Esophagus (tissue), 2 donors: ENCODE results near the gene PPP1CA. TPM values are rescaled to one million over a fixed set of nuclear protein-coding genes. Genes with fewer than 3 reads are reported as not detected.

Experiments
- H3K27ac ChIP-seq, 2 donors: one replicate each; pipeline ENCODE4 v1.5.1; 2013; ENCODE audit warnings: low read depth in 2 of 2, mild to moderate bottlenecking in 2 of 2, inconsistent platforms in 1 of 2, low read length in 1 of 2, moderate library complexity in 1 of 2
- H3K27me3 ChIP-seq, 2 donors: one replicate each; pipeline ENCODE4 v1.6.1; 2013; ENCODE audit warnings: low read length in 2 of 2, control low read depth in 1 of 2, mild to moderate bottlenecking in 1 of 2; ENCODE audit not compliant: insufficient read depth in 2 of 2, control insufficient read depth in 1 of 2
- H3K36me3 ChIP-seq, 2 donors: one replicate each; pipeline ENCODE4 v1.6.1; 2013; ENCODE audit warnings: low read length in 1 of 2; ENCODE audit not compliant: control insufficient read depth in 2 of 2, insufficient read depth in 2 of 2
- H3K4me1 ChIP-seq, 2 donors: one replicate each; pipeline ENCODE4 v1.6.1; 2013; ENCODE audit warnings: low read length in 1 of 2; ENCODE audit not compliant: control insufficient read depth in 2 of 2, insufficient read depth in 2 of 2
- H3K4me3 ChIP-seq, 2 donors: one replicate each; pipeline ENCODE4 v1.5.1; 2013; ENCODE audit warnings: low read length in 2 of 2, mild to moderate bottlenecking in 2 of 2, low read depth in 1 of 2, moderate library complexity in 1 of 2
- H3K9me3 ChIP-seq, 2 donors: one replicate each; pipeline ENCODE4 v1.6.1; 2013; ENCODE audit warnings: mild to moderate bottlenecking in 2 of 2, low read depth in 1 of 2, low read length in 1 of 2, moderate library complexity in 1 of 2; ENCODE audit not compliant: control insufficient read depth in 2 of 2, insufficient read depth in 1 of 2
- WGBS, 2 donors: extraction: QIAGEN DNeasy Blood & Tissue Kit; methylation state at CpG; one replicate each; pipeline ENCODE4 v1.1.7; 2013; 5-methylcytosine and 5-hydroxymethylcytosine counted together
- polyA plus RNA-seq, 2 donors: library from polyadenylated mRNA; stranded (reverse); fragments of 200-250 nt; gene quantifications; one replicate each; pipeline ENCODE4 v1.2.3, GENCODE V29; 2013
- donor health status: healthy with polysubstance abuse.
- donor health status: Bipolar disorder and iron deficiency.

PPP1CA gene
- polyA plus RNA-seq, 2 donors: 105 to 149 TPM

DNA sequence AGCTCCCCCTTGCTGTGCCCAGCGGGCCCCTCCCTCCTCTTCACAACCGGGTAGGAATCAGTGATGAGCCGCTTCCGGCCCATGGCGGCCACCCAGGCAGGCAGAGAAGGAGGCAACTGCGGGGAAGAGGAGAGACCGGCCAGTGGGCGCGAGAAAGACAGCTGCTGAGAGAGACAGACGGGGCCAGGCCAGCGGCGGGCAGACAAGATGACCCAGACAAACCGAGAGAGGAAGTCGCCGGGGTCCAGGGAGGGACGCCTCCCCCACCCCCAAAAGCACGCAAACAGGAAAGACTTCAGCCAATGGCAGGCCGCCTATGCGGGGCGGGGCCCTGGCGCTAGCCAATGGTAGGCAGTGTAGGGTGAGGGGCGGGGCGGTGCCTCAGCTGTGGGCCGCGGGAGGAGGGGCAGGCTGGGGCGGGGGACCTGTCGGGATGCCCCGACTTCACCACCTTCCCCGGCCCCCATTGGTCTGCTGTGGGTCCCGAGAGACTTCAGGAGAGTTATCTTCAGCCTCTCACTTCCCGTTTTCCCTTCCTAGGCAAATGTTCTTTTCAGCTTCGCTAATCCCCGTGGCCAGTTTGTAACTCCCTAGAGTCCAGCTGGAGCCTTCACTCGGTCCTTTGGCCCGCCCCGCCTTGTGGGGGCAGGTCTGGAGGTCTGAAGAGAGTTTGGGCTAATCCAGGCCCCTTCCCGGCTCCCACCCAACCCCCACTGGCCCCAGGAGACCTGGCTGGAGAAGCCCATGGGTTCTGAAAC, 48.2 kb downstream of the PPP1CA start, which contains the start of gene POLD4:
Gene POLD4, minus strand, starts transcription at position 230 of the 758 bp plus-strand sequence. Its CDS starts 147 bp downstream, at position 83.
- Histone ChIP-seq H3K27me3 (no peaks in the 10 kb centered on the region), H3K36me3 (peaks cover 0 to 3% of the 10 kb centered on the region in 2 donors), H3K4me3 (peak within 1 kb of the TSS; percentile 71 to 73), H3K27ac (peak within 1 kb of the TSS; percentile 99 to 100), H3K4me1 (peaks cover 2 to 32% of the 10 kb centered on the region in 2 donors), H3K9me3 (no peaks in the 10 kb centered on the region)
- WGBS, 2 donors: 1% methylated on average over 37 of the region's 37 CpGs

DNA sequence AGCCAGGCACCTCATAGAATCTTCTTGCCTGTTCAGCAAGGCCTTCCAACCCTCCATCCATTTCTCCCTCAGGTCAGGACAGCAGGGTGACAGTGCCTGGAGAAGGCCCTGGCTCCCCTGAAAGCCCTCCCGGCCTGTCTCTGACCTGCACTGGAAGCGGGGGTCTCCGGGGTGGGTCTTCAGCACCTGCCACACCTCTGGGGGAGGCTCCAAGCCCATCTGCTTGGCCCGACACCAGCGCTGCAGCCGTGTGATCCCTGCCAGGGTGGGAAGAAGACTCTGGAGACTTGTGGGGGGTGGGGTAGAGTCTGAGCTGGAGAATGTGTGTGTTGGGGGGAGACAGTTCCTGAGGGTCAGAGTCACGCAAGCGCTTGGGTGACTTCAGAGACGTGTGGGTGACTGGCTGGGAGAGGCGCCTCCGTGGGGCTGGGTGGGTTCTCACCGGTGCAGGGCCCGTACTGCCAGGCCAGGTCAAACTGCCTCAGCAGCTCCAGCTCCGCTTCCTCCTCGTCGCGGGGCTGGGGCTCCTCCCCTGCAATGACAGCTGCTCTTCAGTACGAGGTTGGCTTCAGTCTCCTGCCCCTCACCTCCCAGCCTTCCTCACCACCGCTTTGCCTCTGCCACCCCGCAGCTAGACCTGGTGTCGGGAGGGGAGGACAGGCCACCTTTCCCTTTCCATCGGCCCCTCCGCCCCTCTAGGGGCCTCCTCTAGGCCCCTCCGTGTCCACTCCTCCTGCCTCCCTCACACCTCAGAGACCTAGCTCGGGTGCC, 48.9 kb downstream of the PPP1CA start:
- peaks cover 0 to 3% of the 10 kb centered on the region in 2 donors for H3K36me3 ChIP-seq
- peaks cover 2 to 32% of the 10 kb centered on the region in 2 donors for H3K4me1 ChIP-seq
- WGBS, 2 donors: 11 to 14% methylated on average over 22 to 25 of the region's 25 CpGs

DNA sequence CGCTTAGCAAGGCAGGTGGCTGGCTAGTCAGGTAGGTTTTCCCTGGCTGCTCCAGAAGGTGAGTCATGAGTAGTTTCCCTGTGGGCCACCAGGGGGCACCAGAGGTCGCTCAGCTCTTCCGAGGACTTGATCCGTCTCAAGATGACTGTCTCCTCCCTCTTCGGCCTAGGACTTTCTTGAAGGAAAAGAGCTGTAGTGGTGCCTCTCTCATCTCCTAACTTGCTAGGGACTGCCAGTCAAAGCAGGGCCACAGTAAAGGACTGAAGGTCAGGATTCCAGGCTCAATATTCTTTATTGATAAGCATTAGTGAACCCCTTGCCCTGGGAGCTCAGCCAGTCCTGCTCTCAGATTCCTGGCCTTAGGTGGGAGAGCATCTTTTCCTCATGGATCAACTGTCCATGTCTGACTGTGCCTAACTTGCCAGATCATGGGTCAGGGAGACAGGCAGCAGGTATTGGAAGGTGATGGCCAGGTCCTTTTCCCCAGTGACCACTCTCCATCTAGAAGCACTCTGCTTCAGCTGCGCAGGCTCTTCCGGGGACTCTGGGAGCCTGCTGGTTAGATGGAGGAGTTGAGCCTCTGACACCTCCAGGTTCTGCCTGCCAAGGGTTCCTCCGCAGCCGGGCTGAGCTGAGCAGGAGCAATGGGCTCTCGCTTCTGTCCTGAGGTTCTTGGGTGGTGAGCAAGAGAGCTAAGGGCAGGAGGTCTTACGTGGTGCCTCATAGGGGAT, 50.2 kb downstream of the PPP1CA start:
- 51 to 52% methylated on average over 11 of the region's 11 CpGs for WGBS, 2 donors
- H3K27ac ChIP-seq: peak overlapping the region; percentile 66 to 87
- peaks cover under 1 to 29% of the 10 kb centered on the region in 2 donors for H3K4me1 ChIP-seq
- H3K9me3 ChIP-seq: no peaks in the 10 kb centered on the region
- H3K36me3 ChIP-seq: peaks cover 0 to 3% of the 10 kb centered on the region in 2 donors
- H3K27me3 ChIP-seq: no peaks in the 10 kb centered on the region
- no peak overlapping the region for H3K4me3 ChIP-seq

More for the DNA sequence above, 48.9 kb downstream of the PPP1CA start:
- H3K4me3 ChIP-seq: peak overlapping the region; percentile 71 to 73
- no peaks in the 10 kb centered on the region for H3K9me3 ChIP-seq
- H3K27me3 ChIP-seq: no peaks in the 10 kb centered on the region
- peak overlapping the region; percentile 99 to 100 for H3K27ac ChIP-seq

DNA sequence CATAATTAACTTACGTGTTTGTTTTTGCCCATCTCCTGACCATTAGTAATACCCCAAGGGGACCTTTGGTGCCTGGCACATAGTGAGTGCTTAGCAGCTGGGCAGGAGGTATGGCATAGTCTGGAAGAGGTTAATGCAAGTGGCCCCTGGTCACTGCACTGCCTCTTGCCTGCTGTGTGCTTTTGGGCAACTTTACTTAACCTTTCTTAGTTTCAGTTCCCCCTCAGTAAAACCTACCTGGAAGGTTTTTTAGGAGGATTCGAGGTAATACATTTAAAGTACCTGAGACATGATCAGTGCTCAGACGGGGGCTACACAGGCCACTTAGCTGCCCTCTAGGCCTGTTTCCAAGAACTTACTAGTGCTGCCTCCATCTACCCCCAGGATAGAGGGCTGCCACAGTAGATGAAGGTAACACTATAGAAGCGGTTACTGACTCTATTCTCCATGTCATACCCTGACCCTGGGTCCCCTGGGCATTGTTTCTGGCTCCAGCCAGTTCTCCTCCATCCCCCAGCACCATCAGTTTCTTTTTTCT, 51.7 kb downstream of the PPP1CA start:
- H3K9me3 ChIP-seq: no peaks in the 10 kb centered on the region
- H3K27ac ChIP-seq: no peak overlapping the region
- H3K4me1 ChIP-seq: peaks cover 0 to 15% of the 10 kb centered on the region in 2 donors
- H3K4me3 ChIP-seq: no peak overlapping the region
- no peaks in the 10 kb centered on the region for H3K27me3 ChIP-seq
- WGBS, 2 donors: 85 to 89% methylated on average over 4 of the region's 4 CpGs
- peaks cover 0 to 3% of the 10 kb centered on the region in 2 donors for H3K36me3 ChIP-seq

DNA sequence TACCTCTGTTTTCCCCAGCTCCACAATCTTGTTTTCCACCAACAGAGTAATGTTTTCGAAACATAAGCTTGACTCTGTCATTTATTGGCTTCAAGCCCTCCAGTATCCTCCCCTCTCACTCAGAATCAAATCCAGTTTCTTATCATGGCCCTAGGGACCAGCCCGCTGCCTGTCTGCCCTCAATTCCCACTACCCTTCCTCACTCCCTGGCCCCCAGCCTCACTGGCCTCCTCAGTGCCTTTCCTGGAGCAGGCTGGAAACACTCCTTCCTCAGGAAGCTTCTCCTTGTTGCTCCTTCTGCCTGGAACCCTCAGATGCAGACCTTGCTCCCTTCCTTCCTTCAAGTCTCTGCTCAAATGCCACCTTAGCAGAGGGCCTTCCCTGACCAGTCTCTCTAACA, 52.2 kb downstream of the PPP1CA start:
- no peak overlapping the region for H3K4me3 ChIP-seq
- H3K9me3 ChIP-seq: no peaks in the 10 kb centered on the region
- peak overlapping the region in 1 of 2 donors; percentile 36 for H3K27ac ChIP-seq
- no peaks in the 10 kb centered on the region for H3K27me3 ChIP-seq
- 84 to 90% methylated on average over 2 of the region's 2 CpGs for WGBS, 2 donors
- peaks cover 0 to 11% of the 10 kb centered on the region in 2 donors for H3K4me1 ChIP-seq
- peaks cover 0 to 3% of the 10 kb centered on the region in 2 donors for H3K36me3 ChIP-seq

DNA sequence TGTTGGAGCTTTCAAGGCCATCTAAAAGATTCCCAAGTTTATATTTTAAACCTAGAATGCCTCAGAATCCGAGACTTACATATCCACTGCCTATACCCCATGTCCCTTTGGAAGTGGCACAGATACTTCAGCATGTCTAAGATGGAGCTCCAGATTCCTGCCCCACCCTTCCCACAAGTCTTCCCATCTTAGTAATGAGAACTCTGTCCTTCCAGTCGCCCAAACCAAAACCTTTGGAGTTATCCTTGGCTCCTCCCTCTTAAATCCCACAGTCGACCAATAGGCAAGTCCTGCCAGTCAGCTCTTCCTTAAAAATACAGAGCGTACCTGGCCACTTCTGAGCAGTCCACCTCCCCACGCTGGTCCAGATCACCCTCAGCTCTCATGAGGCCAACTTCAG, 52.6 kb downstream of the PPP1CA start:
- WGBS, 2 donors: 69 to 73% methylated on average over 5 of the region's 5 CpGs
- H3K36me3 ChIP-seq: peaks cover 0 to 3% of the 10 kb centered on the region in 2 donors
- H3K9me3 ChIP-seq: no peaks in the 10 kb centered on the region
- peak overlapping the region in 1 of 2 donors; percentile 40 for H3K27ac ChIP-seq
- H3K4me3 ChIP-seq: no peak overlapping the region
- H3K4me1 ChIP-seq: peaks cover 0 to 11% of the 10 kb centered on the region in 2 donors
- no peaks in the 10 kb centered on the region for H3K27me3 ChIP-seq

Other genes with a start within 250 kb of the PPP1CA start
- gene GRK2, start 135.4 kb downstream of the PPP1CA start, polyA plus RNA-seq: 10 to 100 TPM; 62.4 to 74.2 TPM
- 10 to 100 TPM; 36.8 to 87.3 TPM for gene ANKRD13D, start 112.6 kb downstream of the PPP1CA start, polyA plus RNA-seq
- 10 to 100 TPM; 38.6 to 55.6 TPM for gene SSH3, start 98.3 kb downstream of the PPP1CA start, polyA plus RNA-seq
- gene POLD4, start 48.3 kb downstream of the PPP1CA start, polyA plus RNA-seq: 100 to 1,000 TPM; 112 to 114 TPM
- gene CLCF1, start 28.3 kb downstream of the PPP1CA start, polyA plus RNA-seq: 1 to 10 TPM; 1.4 to 2.2 TPM
- 10 to 100 TPM; 17.5 to 26.2 TPM for gene RAD9A, start 9.9 kb downstream of the PPP1CA start, polyA plus RNA-seq
- gene TBC1D10C, start 2.2 kb upstream of the PPP1CA start, polyA plus RNA-seq: 1 to 10 TPM; 3.9 to 6.2 TPM
- gene CARNS1, start 13.8 kb upstream of the PPP1CA start, polyA plus RNA-seq: under 1 TPM; 0.21 to 0.29 TPM
- 10 to 100 TPM; 79.6 to 85.9 TPM for gene RPS6KB2, start 26.6 kb upstream of the PPP1CA start, polyA plus RNA-seq
- 1 to 10 TPM; 6.2 to 6.5 TPM for gene PTPRCAP, start 35.8 kb upstream of the PPP1CA start, polyA plus RNA-seq
- 100 to 1,000 TPM in 1 of 2 donors, 10 to 100 TPM in 1; 70.7 to 114 TPM for gene CORO1B, start 41.6 kb upstream of the PPP1CA start, polyA plus RNA-seq
- not detected for gene GPR152, start 50.9 kb upstream of the PPP1CA start, polyA plus RNA-seq
- gene CABP4, start 53.5 kb upstream of the PPP1CA start, polyA plus RNA-seq: under 1 TPM; 0.14 to 0.39 TPM
- 100 to 1,000 TPM; 154 to 160 TPM for gene TMEM134, start 67.4 kb upstream of the PPP1CA start, polyA plus RNA-seq
- 10 to 100 TPM; 34.1 to 41.5 TPM for gene AIP, start 81.2 kb upstream of the PPP1CA start, polyA plus RNA-seq
- 10 to 100 TPM; 18.2 to 29.3 TPM for gene PITPNM1, start 103.5 kb upstream of the PPP1CA start, polyA plus RNA-seq
- 10 to 100 TPM; 49.4 to 52.2 TPM for gene CDK2AP2, start 106.3 kb upstream of the PPP1CA start, polyA plus RNA-seq
- not detected for gene CABP2, start 121.6 kb upstream of the PPP1CA start, polyA plus RNA-seq
- 1,000 to 10,000 TPM; 3,504 to 3,523 TPM for gene GSTP1, start 182.0 kb upstream of the PPP1CA start, polyA plus RNA-seq
- 100 to 1,000 TPM; 122 to 137 TPM for gene NDUFV1, start 205.1 kb upstream of the PPP1CA start, polyA plus RNA-seq
- gene NUDT8, start 228.1 kb upstream of the PPP1CA start, polyA plus RNA-seq: 10 to 100 TPM; 43.1 to 59.3 TPM
- gene TBX10, start 237.9 kb upstream of the PPP1CA start, polyA plus RNA-seq: not detected
- gene ACY3, start 248.9 kb upstream of the PPP1CA start, polyA plus RNA-seq: under 1 TPM; 0.08 to 0.11 TPM